Naive thymus-derived CD4-positive, alpha-beta T cell (primary cell): ENCODE measurements around the gene IFI6. TPM values are rescaled to one million over a fixed set of nuclear protein-coding genes. Genes with fewer than 3 reads are reported as not detected.

Experiments
- ATAC-seq: fragments of 150-1000 bp; cut with Tn5 transposase; 2 replicates; pipeline ENCODE4 v1.10.0; 2021; ENCODE audit warnings: mild to moderate bottlenecking, moderate library complexity
- CTCF ChIA-PET: fragments of 350-600 bp; sonication (Branson Sonifier 250); formaldehyde crosslinking; loops from one replicate; lab custom pipeline; 2021; ENCODE audit warnings: antibody characterized with exemption; lab: Charles Lee
- POLR2A ChIA-PET: fragments of 350-600 bp; sonication (Branson Sonifier 250); formaldehyde crosslinking; loops from one replicate; lab custom pipeline; 2021; ENCODE audit warnings: antibody characterized with exemption, inconsistent platforms; lab: Charles Lee
- DNase-seq, 9 donors: peaks; one replicate each; pipeline versions ENCODE4 v3.0.0 to v3.0.0-alpha.2; 2020 to 2022; ENCODE audit warnings: mixed read lengths in 1 of 9
- H3K27ac ChIP-seq: one replicate; pipeline ENCODE4 v1.7.0; 2013; ENCODE audit warnings: mild to moderate bottlenecking, low read depth, low read length, moderate library complexity
- H3K27me3 ChIP-seq, 2 donors: one replicate each; pipeline ENCODE4 v1.7.0; 2013; ENCODE audit warnings: low read length in 2 of 2, mild to moderate bottlenecking in 2 of 2, moderate library complexity in 2 of 2; ENCODE audit not compliant: control insufficient read depth in 2 of 2, insufficient read depth in 2 of 2
- H3K36me3 ChIP-seq, 3 experiments: 1 replicate in 2 of 3; 2 replicates in 1 of 3; pipeline ENCODE4 v1.7.0; 2013; ENCODE audit warnings: low read length in 3 of 3, mild to moderate bottlenecking in 3 of 3, moderate library complexity in 1 of 3; ENCODE audit not compliant: insufficient read depth in 3 of 3, control insufficient read depth in 2 of 3
- H3K4me1 ChIP-seq, 2 donors: one replicate each; pipeline ENCODE4 v1.7.0; 2013; ENCODE audit warnings: low read length in 2 of 2, mild to moderate bottlenecking in 2 of 2, moderate library complexity in 1 of 2; ENCODE audit not compliant: control insufficient read depth in 2 of 2, insufficient read depth in 2 of 2
- H3K4me3 ChIP-seq: 2 replicates; pipeline ENCODE4 v1.7.0; 2013; ENCODE audit warnings: mild to moderate bottlenecking, low read length
- H3K9me3 ChIP-seq, 3 experiments: 1 replicate in 2 of 3; 2 replicates in 1 of 3; pipeline ENCODE4 v1.7.0; 2013; ENCODE audit warnings: low read length in 3 of 3; ENCODE audit not compliant: control insufficient read depth in 2 of 3
- H3K27ac Mint-ChIP-seq, 9 donors: one replicate each; pipeline ENCODE4 v1.8.0; 2020 to 2022; ENCODE audit warnings: mixed read lengths in 9 of 9, mild to moderate bottlenecking in 8 of 9, moderate library complexity in 5 of 9, inconsistent platforms in 2 of 9
- H3K27me3 Mint-ChIP-seq, 5 donors: one replicate each; pipeline ENCODE4 v1.8.0; 2021 to 2022; ENCODE audit warnings: mixed read lengths in 5 of 5, mild to moderate bottlenecking in 1 of 5
- H3K36me3 Mint-ChIP-seq, 5 donors: one replicate each; pipeline ENCODE4 v1.8.0; 2020 to 2022; ENCODE audit warnings: mixed read lengths in 5 of 5, mild to moderate bottlenecking in 3 of 5, inconsistent platforms in 1 of 5
- H3K4me1 Mint-ChIP-seq, 7 donors: one replicate each; pipeline ENCODE4 v1.8.0; 2020 to 2022; ENCODE audit warnings: mixed read lengths in 7 of 7, mild to moderate bottlenecking in 3 of 7, inconsistent platforms in 1 of 7
- H3K4me3 Mint-ChIP-seq, 10 donors: one replicate each; pipeline ENCODE4 v1.8.0; 2020 to 2022; ENCODE audit warnings: mild to moderate bottlenecking in 10 of 10, mixed read lengths in 10 of 10, moderate library complexity in 6 of 10, inconsistent platforms in 2 of 10
- H3K9me3 Mint-ChIP-seq, 11 donors: one replicate each; pipeline ENCODE4 v1.8.0; 2020 to 2022; ENCODE audit warnings: mixed read lengths in 11 of 11, mild to moderate bottlenecking in 4 of 11, inconsistent platforms in 1 of 11, moderate library complexity in 1 of 11
- intact Hi-C, 2 donors: fragments of 100-400 bp; cut with micrococcal nuclease; formaldehyde crosslinking; loops; one replicate each; pipeline ENCODE4 v1.15.1; 2023
- polyA plus RNA-seq, 2 donors: library from polyadenylated mRNA; unstranded; fragments of 300-500 nt; fragmentation: Illumina TruSeq; gene quantifications; one replicate each; pipeline ENCODE4 v1.2.3, GENCODE V29; 2021
- total RNA-seq, 6 experiments: library from RNA in 5 of 6; stranded (reverse) in 5 of 6; gene quantifications; 1 replicate in 5 of 6; 2 replicates in 1 of 6; pipeline ENCODE4 v1.2.3 and lab custom pipeline; 2021 to 2026

Gene IFI6
- total and polyA plus RNA-seq, 7 experiments from 2014 or later: 24.7 to 266 (median 35.9) TPM

- Mint-ChIP-seq H3K4me3 (peak overlapping the region in 1 of 10 donors; percentile 12), H3K36me3 (no peaks in the 10 kb centered on the region), H3K27ac (peak overlapping the region in 4 of 9 donors; percentile 42 to 83 (median 47)), H3K27me3 (no peaks in the 10 kb centered on the region), H3K4me1 (peaks cover 9 to 42% (median 21%) of the 10 kb centered on the region in 7 donors), H3K9me3 (no peaks in the 10 kb centered on the region)
- no peaks in the 10 kb centered on the region for H3K9me3 ChIP-seq
- ChIA-PET POLR2A (interaction anchor here (0.6 to 6.4 kb wide), 3 partner anchors 12 to 22 kb away, joined by 3 to 57 read pairs (median 4); no protein-coding TSS in a partner anchor), CTCF (interaction anchor here (0.5 to 8.7 kb wide), 6 partner anchors 9 to 260 kb away, joined by 3 to 109 read pairs (median 4); no protein-coding TSS in a partner anchor)
- DNase-seq (no peak), ATAC-seq (no peak)
- no peak overlapping the region for H3K4me3 ChIP-seq
- H3K27me3 ChIP-seq: no peaks in the 10 kb centered on the region
- H3K4me1 ChIP-seq: no peaks in the 10 kb centered on the region
- no peak overlapping the region for H3K27ac ChIP-seq
- no peaks in the 10 kb centered on the region for H3K36me3 ChIP-seq
- intact Hi-C loops: no loop called here
Observed at GRCh38 chr1:27650171-27650538, 21.8 kb downstream of the IFI6 start.

- Mint-ChIP-seq H3K27ac (no peak overlapping the region), H3K4me1 (peaks cover 9 to 42% (median 24%) of the 10 kb centered on the region in 7 donors), H3K9me3 (no peaks in the 10 kb centered on the region), H3K36me3 (no peaks in the 10 kb centered on the region), H3K4me3 (no peak overlapping the region), H3K27me3 (no peaks in the 10 kb centered on the region)
- CTCF ChIA-PET: interaction anchor here (1.4 to 8.7 kb wide), 3 partner anchors 9 to 23 kb away, joined by 4 to 109 read pairs (median 4); partner anchors contain the start of gene IFI6
- Histone ChIP-seq H3K4me3 (no peak overlapping the region), H3K36me3 (no peaks in the 10 kb centered on the region), H3K27me3 (no peaks in the 10 kb centered on the region), H3K9me3 (no peaks in the 10 kb centered on the region), H3K4me1 (peaks cover under 1 to 2% of the 10 kb centered on the region in 2 donors), H3K27ac (no peak overlapping the region)
- ATAC-seq (no peak), DNase-seq (no peak)
- intact Hi-C loops: no loop called here
- POLR2A ChIA-PET: interaction anchor here (1.3 to 6.4 kb wide), 3 partner anchors 9 to 20 kb away, joined by 4 to 57 read pairs (median 5); no protein-coding TSS in a partner anchor
Observed at GRCh38 chr1:27649306-27649635, 22.7 kb downstream of the IFI6 start.

DNA sequence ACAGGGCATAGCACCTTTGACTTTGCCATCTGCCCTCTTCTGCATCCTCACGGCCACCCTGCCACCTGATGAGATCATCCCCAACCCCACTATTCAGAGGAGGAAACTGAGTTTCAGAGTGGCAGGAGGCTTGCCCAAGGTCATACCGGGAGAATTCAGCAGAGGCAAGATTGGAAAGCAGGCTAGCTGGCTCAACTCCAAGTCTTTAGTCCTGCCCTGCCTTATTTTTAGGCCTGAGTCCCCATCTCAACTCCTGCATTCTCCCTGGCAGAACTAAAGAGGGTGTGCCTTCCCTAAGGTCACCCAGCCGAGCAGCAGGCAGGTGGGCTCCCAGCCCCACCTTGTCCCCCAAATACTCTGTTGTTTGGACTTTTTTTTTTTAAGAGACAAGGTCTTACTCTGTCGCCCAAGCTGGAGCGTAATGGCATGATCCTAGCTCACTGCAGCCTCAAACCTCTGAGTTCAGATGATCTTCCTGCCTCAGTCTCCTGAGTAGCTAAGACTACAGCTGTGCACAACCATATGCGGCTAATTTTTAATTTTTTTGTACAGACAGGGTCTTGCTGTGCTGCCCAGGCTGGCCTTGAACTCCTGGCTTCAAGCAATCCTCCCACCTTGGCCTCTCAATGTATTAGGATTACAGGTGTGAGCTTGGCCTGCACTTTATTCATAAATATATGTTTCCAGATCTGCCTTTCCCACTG lies 23.2 kb downstream of the IFI6 start:
- Histone ChIP-seq H3K4me1 (peaks cover 6 to 7% of the 10 kb centered on the region in 2 donors), H3K9me3 (no peaks in the 10 kb centered on the region), H3K27ac (no peak overlapping the region), H3K4me3 (no peak overlapping the region), H3K27me3 (no peaks in the 10 kb centered on the region), H3K36me3 (no peaks in the 10 kb centered on the region)
- Mint-ChIP-seq H3K4me3 (no peak overlapping the region), H3K27ac (no peak overlapping the region), H3K27me3 (no peaks in the 10 kb centered on the region), H3K9me3 (no peaks in the 10 kb centered on the region), H3K4me1 (peaks cover 9 to 47% (median 29%) of the 10 kb centered on the region in 7 donors), H3K36me3 (no peaks in the 10 kb centered on the region)
- DNase-seq: no peak
- ChIA-PET CTCF (interaction anchor here (1.4 to 8.7 kb wide), 3 partner anchors 8 to 24 kb away, joined by 4 to 109 read pairs (median 4); partner anchors contain the start of gene IFI6), POLR2A (interaction anchor here (1.3 to 6.4 kb wide), 3 partner anchors 9 to 20 kb away, joined by 4 to 57 read pairs (median 5); no protein-coding TSS in a partner anchor)
- intact Hi-C loops: no loop called here
- ATAC-seq: no peak

GRCh38 chr1:27647328-27647727 lies 24.7 kb downstream of the IFI6 start:
- no peak for ATAC-seq

GRCh38 chr1:27646676-27647075 lies 25.3 kb downstream of the IFI6 start:
- no peak overlapping the region for H3K4me3 ChIP-seq
- no peaks in the 10 kb centered on the region for H3K27me3 ChIP-seq
- DNase-seq (no peak), ATAC-seq (no peak)
- H3K9me3 ChIP-seq: no peaks in the 10 kb centered on the region
- CTCF ChIA-PET: interaction anchor here (0.6 to 8.7 kb wide), 4 partner anchors 10 to 40 kb away, joined by 3 to 109 read pairs (median 5); no protein-coding TSS in a partner anchor
- POLR2A ChIA-PET: interaction anchor here (0.9 to 6.4 kb wide), 4 partner anchors 12 to 28 kb away, joined by 3 to 57 read pairs (median 4); no protein-coding TSS in a partner anchor
- H3K4me3 Mint-ChIP-seq: no peak overlapping the region
- H3K27ac ChIP-seq: no peak overlapping the region
- H3K4me1 ChIP-seq: peaks cover 11 to 12% of the 10 kb centered on the region in 2 donors
- no peaks in the 10 kb centered on the region for H3K36me3 ChIP-seq
- peaks cover 12 to 56% (median 30%) of the 10 kb centered on the region in 7 donors for H3K4me1 Mint-ChIP-seq
- H3K27ac Mint-ChIP-seq: peak overlapping the region in 1 of 9 donors; percentile 35
- H3K36me3 Mint-ChIP-seq: no peaks in the 10 kb centered on the region
- intact Hi-C loops: no loop called here
- no peaks in the 10 kb centered on the region for H3K9me3 Mint-ChIP-seq
- H3K27me3 Mint-ChIP-seq: no peaks in the 10 kb centered on the region

More at GRCh38 chr1:27647328-27647727, 24.7 kb downstream of the IFI6 start:
- Mint-ChIP-seq H3K4me3 (no peak overlapping the region), H3K27ac (peak overlapping the region in 1 of 9 donors; percentile 49), H3K27me3 (no peaks in the 10 kb centered on the region), H3K36me3 (no peaks in the 10 kb centered on the region), H3K4me1 (peaks cover 12 to 53% (median 34%) of the 10 kb centered on the region in 7 donors), H3K9me3 (no peaks in the 10 kb centered on the region)
- POLR2A ChIA-PET: interaction anchor here (0.9 to 6.4 kb wide), 6 partner anchors 11 to 91 kb away, joined by 3 to 57 read pairs (median 4); no protein-coding TSS in a partner anchor
- Histone ChIP-seq H3K4me3 (no peak overlapping the region), H3K36me3 (no peaks in the 10 kb centered on the region), H3K9me3 (no peaks in the 10 kb centered on the region), H3K27ac (no peak overlapping the region), H3K27me3 (no peaks in the 10 kb centered on the region), H3K4me1 (peaks cover 11 to 12% of the 10 kb centered on the region in 2 donors)
- intact Hi-C loops: no loop called here
- no peak for DNase-seq
- CTCF ChIA-PET: interaction anchor here (0.5 to 8.7 kb wide), 5 partner anchors 9 to 937 kb away, joined by 3 to 109 read pairs (median 5); no protein-coding TSS in a partner anchor

GRCh38 chr1:27645071-27645415 lies 26.9 kb downstream of the IFI6 start:
- Histone ChIP-seq H3K9me3 (no peaks in the 10 kb centered on the region), H3K4me3 (no peak overlapping the region), H3K27me3 (no peaks in the 10 kb centered on the region), H3K36me3 (no peaks in the 10 kb centered on the region), H3K27ac (no peak overlapping the region), H3K4me1 (peaks cover 11 to 12% of the 10 kb centered on the region in 2 donors)
- Mint-ChIP-seq H3K27ac (peak overlapping the region in 2 of 9 donors; percentile 32 to 35), H3K36me3 (no peaks in the 10 kb centered on the region), H3K4me1 (peaks cover 4 to 44% (median 19%) of the 10 kb centered on the region in 7 donors), H3K9me3 (no peaks in the 10 kb centered on the region), H3K4me3 (no peak overlapping the region), H3K27me3 (no peaks in the 10 kb centered on the region)
- DNase-seq (no peak), ATAC-seq (no peak)
- intact Hi-C loops: no loop called here
- POLR2A ChIA-PET: interaction anchor here (1.3 to 2.5 kb wide), 3 partner anchors 14 to 41 kb away, joined by 5 to 31 read pairs (median 8); partner anchors contain the start of gene AHDC1
- CTCF ChIA-PET: interaction anchor here (0.8 to 8.7 kb wide), 8 partner anchors 11 to 41 kb away, joined by 4 to 109 read pairs (median 8); partner anchors contain the start of gene AHDC1
